MM.1S (cell line): Measurements from ENCODE around the gene RACGAP1.

Source experiments
- DNase-seq: peaks from one replicate; pipeline ENCODE4 v3.0.0-alpha.2; 2015
- H2AFZ ChIP-seq: fragments of 300-600 bp; sonication (generic); 2 replicates; pipeline ENCODE4 v1.6.0; 2016; ENCODE audit warnings: antibody characterized with exemption, low read length
- H3F3A ChIP-seq: fragments of 300-600 bp; sonication (generic); 2 replicates; pipeline ENCODE4 v1.6.1; 2016; ENCODE audit warnings: mild to moderate bottlenecking, antibody characterized with exemption, low read length, moderate library complexity, mixed read lengths; ENCODE audit not compliant: insufficient read depth
- H3K27ac ChIP-seq: fragments of 300-600 bp; sonication (generic); 2 replicates; pipeline ENCODE4 v1.5.1; 2016; ENCODE audit warnings: mild to moderate bottlenecking, low read length
- H3K27me3 ChIP-seq: fragments of 300-600 bp; sonication (generic); replicated peaks from 2 replicates; pipeline ENCODE4 v1.6.0; 2016; ENCODE audit warnings: low read length; ENCODE audit not compliant: insufficient read depth
- H3K36me3 ChIP-seq: fragments of 300-600 bp; sonication (generic); replicated peaks from 2 replicates; pipeline ENCODE4 v1.6.1; 2016; ENCODE audit warnings: mild to moderate bottlenecking, low read length, mixed read lengths; ENCODE audit not compliant: insufficient read depth
- H3K4me1 ChIP-seq: fragments of 300-600 bp; sonication (generic); 2 replicates; pipeline ENCODE4 v1.6.1; 2016; ENCODE audit warnings: low read length, mixed read lengths
- H3K4me2 ChIP-seq: fragments of 300-600 bp; sonication (generic); 2 replicates; pipeline ENCODE4 v1.6.0; 2016; ENCODE audit warnings: low read depth, low read length
- H3K4me3 ChIP-seq: fragments of 300-600 bp; sonication (generic); 2 replicates; pipeline ENCODE4 v1.5.1; 2016; ENCODE audit warnings: low read length, mixed read lengths
- H3K79me2 ChIP-seq: fragments of 300-600 bp; sonication (generic); 2 replicates; pipeline ENCODE4 v1.6.1; 2016; ENCODE audit warnings: mixed run types, low read length, mixed read lengths
- H3K9ac ChIP-seq: fragments of 300-600 bp; sonication (generic); 2 replicates; pipeline ENCODE4 v1.6.1; 2016; ENCODE audit warnings: low read length, mixed read lengths
- H3K9me2 ChIP-seq: fragments of 300-600 bp; sonication (generic); replicated peaks from 2 replicates; pipeline ENCODE4 v1.6.1; 2016; ENCODE audit warnings: mild to moderate bottlenecking, low read length, mixed read lengths; ENCODE audit not compliant: insufficient read depth
- H3K9me3 ChIP-seq: fragments of 300-600 bp; sonication (generic); replicated peaks from 2 replicates; pipeline ENCODE4 v1.6.1; 2016; ENCODE audit warnings: mild to moderate bottlenecking, low read length, mixed read lengths; ENCODE audit not compliant: insufficient read depth
- H4K20me1 ChIP-seq: fragments of 300-600 bp; sonication (generic); 2 replicates; pipeline ENCODE4 v1.6.1; 2016; ENCODE audit warnings: mild to moderate bottlenecking, low read length, moderate library complexity, mixed read lengths; ENCODE audit not compliant: insufficient read depth
- EZH2 ChIP-seq: fragments of 300-600 bp; sonication (generic); optimal IDR thresholded peaks from 2 replicates; pipeline ENCODE3; 2017; ENCODE audit warnings: low read depth, mild to moderate bottlenecking, antibody characterized with exemption, low read length, mixed read lengths
- EZH2phosphoT487 ChIP-seq: fragments of 300-600 bp; sonication (generic); IDR thresholded peaks from 2 replicates; pipeline ENCODE4 v1.6.1; 2018; ENCODE audit warnings: antibody characterized with exemption, low read length
- TF ChIP-seq, protein P1 (sequence below): fragments of 300-600 bp; sonication (generic); IDR thresholded peaks from 2 replicates; pipeline ENCODE4 v1.5.1; 2016; ENCODE audit warnings: antibody characterized with exemption, low read length, mixed read lengths

RACGAP1 gene

GRCh38 chr12:49971141-49971540, 54.2 kb downstream of the RACGAP1 start:
- H3K4me2 ChIP-seq: no peak overlapping the region
- DNase-seq: no peak
- no peaks in the 10 kb centered on the region for H3K4me1 ChIP-seq
- TF ChIP-seq EZH2phosphoT487 (no peak), EZH2 (no peak)
- TF ChIP-seq, protein P1, sequence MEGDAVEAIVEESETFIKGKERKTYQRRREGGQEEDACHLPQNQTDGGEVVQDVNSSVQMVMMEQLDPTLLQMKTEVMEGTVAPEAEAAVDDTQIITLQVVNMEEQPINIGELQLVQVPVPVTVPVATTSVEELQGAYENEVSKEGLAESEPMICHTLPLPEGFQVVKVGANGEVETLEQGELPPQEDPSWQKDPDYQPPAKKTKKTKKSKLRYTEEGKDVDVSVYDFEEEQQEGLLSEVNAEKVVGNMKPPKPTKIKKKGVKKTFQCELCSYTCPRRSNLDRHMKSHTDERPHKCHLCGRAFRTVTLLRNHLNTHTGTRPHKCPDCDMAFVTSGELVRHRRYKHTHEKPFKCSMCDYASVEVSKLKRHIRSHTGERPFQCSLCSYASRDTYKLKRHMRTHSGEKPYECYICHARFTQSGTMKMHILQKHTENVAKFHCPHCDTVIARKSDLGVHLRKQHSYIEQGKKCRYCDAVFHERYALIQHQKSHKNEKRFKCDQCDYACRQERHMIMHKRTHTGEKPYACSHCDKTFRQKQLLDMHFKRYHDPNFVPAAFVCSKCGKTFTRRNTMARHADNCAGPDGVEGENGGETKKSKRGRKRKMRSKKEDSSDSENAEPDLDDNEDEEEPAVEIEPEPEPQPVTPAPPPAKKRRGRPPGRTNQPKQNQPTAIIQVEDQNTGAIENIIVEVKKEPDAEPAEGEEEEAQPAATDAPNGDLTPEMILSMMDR: no peak
- H2AFZ ChIP-seq: no peak overlapping the region
- no peaks in the 10 kb centered on the region for H3K79me2 ChIP-seq
- H3F3A ChIP-seq: no peaks in the 10 kb centered on the region
- no peaks in the 10 kb centered on the region for H3K9me3 ChIP-seq
- H3K9me2 ChIP-seq: no peaks in the 10 kb centered on the region
- H3K4me3 ChIP-seq: no peak overlapping the region
- no peaks in the 10 kb centered on the region for H4K20me1 ChIP-seq
- no peak overlapping the region for H3K27ac ChIP-seq
- H3K36me3 ChIP-seq: no peaks in the 10 kb centered on the region
- H3K27me3 ChIP-seq: peaks cover 52% of the 10 kb centered on the region
- H3K9ac ChIP-seq: no peak overlapping the region

DNA sequence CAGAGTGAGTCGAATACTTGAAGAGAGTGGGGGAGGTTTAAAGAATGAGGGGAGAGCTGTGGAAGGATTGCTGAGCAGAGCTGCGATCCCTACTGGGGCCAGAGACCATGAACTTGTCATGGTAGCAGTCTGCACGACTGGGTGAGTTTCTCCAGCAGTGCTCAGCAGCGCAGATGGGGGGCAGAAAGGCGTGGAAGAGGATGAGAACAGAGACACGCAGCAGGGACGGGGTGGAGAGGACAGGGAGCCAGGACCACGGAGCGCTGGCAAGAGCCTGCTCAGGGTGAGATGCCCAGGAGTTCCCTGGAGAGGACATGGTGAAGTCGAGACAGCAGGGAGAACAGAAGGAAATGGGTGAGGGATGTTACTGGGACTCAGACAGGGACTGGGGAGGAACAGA, 54.6 kb downstream of the RACGAP1 start:
- Histone ChIP-seq H3K4me3 (no peak overlapping the region), H3K79me2 (no peaks in the 10 kb centered on the region), H3K9me2 (no peaks in the 10 kb centered on the region), H3K27ac (no peak overlapping the region), H4K20me1 (no peaks in the 10 kb centered on the region), H3K4me2 (no peak overlapping the region), H3K9me3 (no peaks in the 10 kb centered on the region), H3K4me1 (no peaks in the 10 kb centered on the region), H3K36me3 (no peaks in the 10 kb centered on the region), H3F3A (no peaks in the 10 kb centered on the region), H3K9ac (no peak overlapping the region), H2AFZ (no peak overlapping the region), H3K27me3 (peaks cover 57% of the 10 kb centered on the region)
- DNase-seq: no peak
- TF ChIP-seq EZH2 (no peak), EZH2phosphoT487 (no peak)
- TF ChIP-seq, protein P1: no peak

- Histone ChIP-seq H3K36me3 (no peaks in the 10 kb centered on the region), H2AFZ (no peak overlapping the region), H3K27me3 (peaks cover 64% of the 10 kb centered on the region), H3F3A (no peaks in the 10 kb centered on the region), H3K4me1 (no peaks in the 10 kb centered on the region), H3K79me2 (no peaks in the 10 kb centered on the region), H3K27ac (no peak overlapping the region), H3K9me3 (no peaks in the 10 kb centered on the region), H4K20me1 (no peaks in the 10 kb centered on the region), H3K4me2 (no peak overlapping the region), H3K9me2 (no peaks in the 10 kb centered on the region), H3K4me3 (no peak overlapping the region), H3K9ac (no peak overlapping the region)
- TF ChIP-seq EZH2: no peak
- TF ChIP-seq EZH2phosphoT487: no peak
- TF ChIP-seq, protein P1: no peak
- no peak for DNase-seq
Observed at GRCh38 chr12:49969651-49970429, 55.5 kb downstream of the RACGAP1 start.
